Measurements from ENCODE around the gene SPRR5. TPM values are rescaled to one million over a fixed set of nuclear protein-coding genes. Genes with fewer than 3 reads are reported as not detected.

Gene SPRR5
- total and polyA plus RNA-seq, 2 donors (not counting 3 experiments of a cell fraction or from before 2014, with no cell fraction given) = not detected

DNA sequence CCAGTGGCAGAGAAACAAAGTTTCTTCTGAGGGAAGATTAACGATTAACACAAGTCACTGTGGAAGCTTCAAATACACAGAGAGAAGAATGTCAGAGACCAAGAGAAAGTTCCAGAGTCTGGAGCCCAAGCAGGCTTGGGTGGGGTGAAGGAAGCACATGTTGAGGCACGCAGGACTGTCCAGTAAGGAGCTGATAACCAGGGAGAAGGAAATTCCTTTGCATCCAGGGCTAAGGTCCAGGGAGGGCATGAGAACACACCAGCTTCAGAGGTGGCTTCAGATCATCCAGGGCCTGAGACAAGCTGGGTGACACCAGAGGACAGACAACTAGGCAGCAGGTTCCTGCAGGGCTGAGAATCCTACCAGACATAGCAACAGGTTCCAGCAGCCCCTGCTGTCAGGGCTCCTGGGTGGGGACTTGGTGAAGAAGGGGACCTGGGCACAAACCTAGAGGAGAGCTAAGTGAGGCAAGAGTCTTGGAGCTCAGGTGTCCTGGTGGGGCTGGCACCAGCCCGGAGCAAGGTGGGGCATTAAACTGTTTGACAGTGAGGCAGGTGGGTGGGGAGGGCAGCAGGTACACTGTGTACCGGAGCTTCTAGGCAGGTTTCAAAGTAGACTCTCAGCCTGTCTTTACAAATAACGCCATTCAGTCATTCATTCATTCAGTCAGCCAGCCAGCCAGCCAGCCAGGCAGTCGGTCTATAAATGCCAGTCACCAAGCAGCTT, 34.3 kb downstream of the SPRR5 start:
- POLR2A ChIA-PET = no interaction called here
- H3K9me1 ChIP-seq (replicated peaks; ENCODE audit: control insufficient read depth, extremely low read depth, insufficient read depth, low read length) = no peaks in the 10 kb centered on the region
- TF ChIP-seq MYC (IDR thresholded peaks at IDR 0.05; ENCODE audit: low read depth, low read length) = no peak
- TF ChIP-seq EZH2 (IDR thresholded peaks at IDR 0.05; ENCODE audit: borderline replicate concordance, low read depth, low read length, severe bottlenecking) = no peak
- TF ChIP-seq JUN (IDR thresholded peaks at IDR 0.05; ENCODE audit: borderline replicate concordance, insufficient read depth, insufficient read length, low read depth) = no peak
- TF ChIP-seq, protein P1, sequence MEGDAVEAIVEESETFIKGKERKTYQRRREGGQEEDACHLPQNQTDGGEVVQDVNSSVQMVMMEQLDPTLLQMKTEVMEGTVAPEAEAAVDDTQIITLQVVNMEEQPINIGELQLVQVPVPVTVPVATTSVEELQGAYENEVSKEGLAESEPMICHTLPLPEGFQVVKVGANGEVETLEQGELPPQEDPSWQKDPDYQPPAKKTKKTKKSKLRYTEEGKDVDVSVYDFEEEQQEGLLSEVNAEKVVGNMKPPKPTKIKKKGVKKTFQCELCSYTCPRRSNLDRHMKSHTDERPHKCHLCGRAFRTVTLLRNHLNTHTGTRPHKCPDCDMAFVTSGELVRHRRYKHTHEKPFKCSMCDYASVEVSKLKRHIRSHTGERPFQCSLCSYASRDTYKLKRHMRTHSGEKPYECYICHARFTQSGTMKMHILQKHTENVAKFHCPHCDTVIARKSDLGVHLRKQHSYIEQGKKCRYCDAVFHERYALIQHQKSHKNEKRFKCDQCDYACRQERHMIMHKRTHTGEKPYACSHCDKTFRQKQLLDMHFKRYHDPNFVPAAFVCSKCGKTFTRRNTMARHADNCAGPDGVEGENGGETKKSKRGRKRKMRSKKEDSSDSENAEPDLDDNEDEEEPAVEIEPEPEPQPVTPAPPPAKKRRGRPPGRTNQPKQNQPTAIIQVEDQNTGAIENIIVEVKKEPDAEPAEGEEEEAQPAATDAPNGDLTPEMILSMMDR (IDR thresholded peaks at IDR 0.05; ENCODE audit: extremely low read depth in 1 of 2, insufficient read depth in 1 of 2, low read depth in 1 of 2, low read length in 2 of 2) = no peak
- no peak for TF ChIP-seq MAX (IDR thresholded peaks at IDR 0.05; ENCODE audit: insufficient read depth, insufficient read length)
- TF ChIP-seq POLR2A (IDR thresholded peaks at IDR 0.05; ENCODE audit: low read depth, low read length) = no peak
- TF ChIP-seq GATA2 (IDR thresholded peaks at IDR 0.05; ENCODE audit: insufficient read depth, insufficient read length, low read depth, low read length) = no peak
- TF ChIP-seq FOS (IDR thresholded peaks at IDR 0.05; ENCODE audit: borderline replicate concordance, insufficient read depth, low read length) = no peak
- TF ChIP-seq POLR2AphosphoS5 (IDR thresholded peaks at IDR 0.05; ENCODE audit: insufficient read depth, low read depth, low read length) = no peak
- no peak overlapping the region for H2AFZ ChIP-seq (ENCODE audit: low read depth, low read length)
- CTCF ChIA-PET = no interaction called here
- no TSS peak for BruUV-seq (replicated peaks)
- H3K9me3 ChIP-seq (replicated peaks; ENCODE audit: control insufficient read depth, insufficient read depth, low read length) = no peaks in the 10 kb centered on the region
- H3K4me3 ChIP-seq (replicated peaks in 1 of 3; ENCODE audit: insufficient read depth in 1 of 3, low read depth in 1 of 3, low read length in 3 of 3) = no peak overlapping the region
- dilution Hi-C loops (cut with MboI; ENCODE audit: extremely low pct_ligation_motif_present, low sequenced_read_pairs) (no loop called here), intact Hi-C loops (cut with micrococcal nuclease) (no loop called here)
- no peaks in the 10 kb centered on the region for H4K20me1 ChIP-seq (replicated peaks; ENCODE audit: control insufficient read depth, extremely low read depth, insufficient read depth, low read length)
- no peaks in the 10 kb centered on the region for H3K79me2 ChIP-seq (ENCODE audit: control insufficient read depth, insufficient read depth, low read length)
- no peaks in the 10 kb centered on the region for H3K27me3 ChIP-seq (ENCODE audit: control insufficient read depth in 2 of 2, insufficient read depth in 2 of 2, low read length in 2 of 2)
- no peak overlapping the region for H3K27ac ChIP-seq (ENCODE audit: insufficient read depth, low read depth, low read length)
- H3K4me2 ChIP-seq (ENCODE audit: insufficient read depth, low read length) = no peak overlapping the region
- DNase-seq (ENCODE audit: low read depth, low spot score) (no peak), FAIRE-seq (no peak)
- H3K36me3 ChIP-seq (ENCODE audit: control insufficient read depth in 2 of 2, extremely low read depth in 1 of 2, insufficient read depth in 2 of 2, low read length in 2 of 2) = no peaks in the 10 kb centered on the region
- no peak overlapping the region for H3K9ac ChIP-seq (replicated peaks; ENCODE audit: extremely low read depth, insufficient read depth, low read length)
- no peaks in the 10 kb centered on the region for H3K4me1 ChIP-seq (ENCODE audit: control insufficient read depth, extremely low read depth, insufficient read depth, low read length)

All from endothelial cell of umbilical vein (primary cell).